Measurements from ENCODE around the gene CDC14A. TPM values are rescaled to one million over a fixed set of nuclear protein-coding genes. Genes with fewer than 3 reads are reported as not detected.

The CDC14A gene
- total RNA-seq, 1 experiment from 2014 or later: 11.1 TPM

DNA sequence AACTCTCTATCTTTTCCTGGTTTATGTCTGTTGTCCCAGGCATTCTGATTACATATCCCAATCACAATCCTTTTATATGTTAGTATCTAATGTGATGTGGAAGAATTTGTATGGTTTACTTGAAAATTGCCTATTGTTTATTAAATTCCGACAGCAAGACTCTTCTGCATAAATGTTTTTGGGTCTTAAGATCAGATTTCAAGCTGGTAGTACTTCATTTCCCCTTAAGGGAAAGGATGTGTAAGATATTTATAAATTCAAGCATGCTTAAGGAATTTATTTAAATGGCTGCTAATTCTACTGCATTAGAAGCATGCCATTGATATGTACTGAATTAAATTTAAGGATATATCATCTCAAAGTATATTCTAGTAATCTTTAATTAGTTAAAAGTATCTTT, 165.2 kb downstream of the CDC14A start:
- Mint-ChIP-seq H3K27ac (no peak overlapping the region), H3K27me3 (ENCODE audit: low read depth) (no peaks in the 10 kb centered on the region), H3K9me3 (no peaks in the 10 kb centered on the region), H3K4me3 (no peak overlapping the region), H3K4me1 (0 out of 2 replicates have a peak, but pooled peaks cover 2% of the 10 kb centered on the region), H3K36me3 (no peaks in the 10 kb centered on the region)
- ATAC-seq (no peak), DNase-seq (ENCODE audit: low spot score) (no peak)
- CTCF ChIA-PET: interaction anchor here (0.8 kb wide), 1 partner anchor 54 kb away, joined by 3 read pairs; no protein-coding TSS in a partner anchor
- no peak for TF ChIP-seq ZNF423 (CRISPR knock-in tag; IDR thresholded peaks at IDR 0.05)
- TF ChIP-seq GRHL2 (CRISPR knock-in tag; IDR thresholded peaks at IDR 0.05; ENCODE audit: insufficient replicate concordance, severe bottlenecking): no peak
- TF ChIP-seq, protein P1, sequence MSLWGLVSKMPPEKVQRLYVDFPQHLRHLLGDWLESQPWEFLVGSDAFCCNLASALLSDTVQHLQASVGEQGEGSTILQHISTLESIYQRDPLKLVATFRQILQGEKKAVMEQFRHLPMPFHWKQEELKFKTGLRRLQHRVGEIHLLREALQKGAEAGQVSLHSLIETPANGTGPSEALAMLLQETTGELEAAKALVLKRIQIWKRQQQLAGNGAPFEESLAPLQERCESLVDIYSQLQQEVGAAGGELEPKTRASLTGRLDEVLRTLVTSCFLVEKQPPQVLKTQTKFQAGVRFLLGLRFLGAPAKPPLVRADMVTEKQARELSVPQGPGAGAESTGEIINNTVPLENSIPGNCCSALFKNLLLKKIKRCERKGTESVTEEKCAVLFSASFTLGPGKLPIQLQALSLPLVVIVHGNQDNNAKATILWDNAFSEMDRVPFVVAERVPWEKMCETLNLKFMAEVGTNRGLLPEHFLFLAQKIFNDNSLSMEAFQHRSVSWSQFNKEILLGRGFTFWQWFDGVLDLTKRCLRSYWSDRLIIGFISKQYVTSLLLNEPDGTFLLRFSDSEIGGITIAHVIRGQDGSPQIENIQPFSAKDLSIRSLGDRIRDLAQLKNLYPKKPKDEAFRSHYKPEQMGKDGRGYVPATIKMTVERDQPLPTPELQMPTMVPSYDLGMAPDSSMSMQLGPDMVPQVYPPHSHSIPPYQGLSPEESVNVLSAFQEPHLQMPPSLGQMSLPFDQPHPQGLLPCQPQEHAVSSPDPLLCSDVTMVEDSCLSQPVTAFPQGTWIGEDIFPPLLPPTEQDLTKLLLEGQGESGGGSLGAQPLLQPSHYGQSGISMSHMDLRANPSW (CRISPR knock-in tag; conservative IDR thresholded peaks at IDR 0.05; ENCODE audit: low read depth): no peak
- TF ChIP-seq, protein P2, sequence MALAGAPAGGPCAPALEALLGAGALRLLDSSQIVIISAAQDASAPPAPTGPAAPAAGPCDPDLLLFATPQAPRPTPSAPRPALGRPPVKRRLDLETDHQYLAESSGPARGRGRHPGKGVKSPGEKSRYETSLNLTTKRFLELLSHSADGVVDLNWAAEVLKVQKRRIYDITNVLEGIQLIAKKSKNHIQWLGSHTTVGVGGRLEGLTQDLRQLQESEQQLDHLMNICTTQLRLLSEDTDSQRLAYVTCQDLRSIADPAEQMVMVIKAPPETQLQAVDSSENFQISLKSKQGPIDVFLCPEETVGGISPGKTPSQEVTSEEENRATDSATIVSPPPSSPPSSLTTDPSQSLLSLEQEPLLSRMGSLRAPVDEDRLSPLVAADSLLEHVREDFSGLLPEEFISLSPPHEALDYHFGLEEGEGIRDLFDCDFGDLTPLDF (CRISPR knock-in tag; IDR thresholded peaks at IDR 0.05): no peak
- TF ChIP-seq HMGA2 (CRISPR knock-in tag; IDR thresholded peaks at IDR 0.05): no peak
- no peak for TF ChIP-seq ZNF263 (CRISPR knock-in tag; IDR thresholded peaks at IDR 0.05; ENCODE audit: low read depth)
- no peak for TF ChIP-seq MYBL2 (CRISPR knock-in tag; IDR thresholded peaks at IDR 0.05)
- no peak for TF ChIP-seq FOXP4 (CRISPR knock-in tag; IDR thresholded peaks at IDR 0.05)
- no peak for TF ChIP-seq CREM (CRISPR knock-in tag; IDR thresholded peaks at IDR 0.05)
- TF ChIP-seq ZNF396 (CRISPR knock-in tag; IDR thresholded peaks at IDR 0.05; ENCODE audit: borderline replicate concordance): no peak
- TF ChIP-seq ZNF425 (CRISPR knock-in tag; conservative IDR thresholded peaks at IDR 0.05): no peak
- TF ChIP-seq ZNF138 (CRISPR knock-in tag; conservative IDR thresholded peaks at IDR 0.05): no peak
- TF ChIP-seq ZNF671 (CRISPR knock-in tag; IDR thresholded peaks at IDR 0.05): no peak
- no peak for TF ChIP-seq TEAD1 (CRISPR knock-in tag; IDR thresholded peaks at IDR 0.05)
- TF ChIP-seq, protein P3, sequence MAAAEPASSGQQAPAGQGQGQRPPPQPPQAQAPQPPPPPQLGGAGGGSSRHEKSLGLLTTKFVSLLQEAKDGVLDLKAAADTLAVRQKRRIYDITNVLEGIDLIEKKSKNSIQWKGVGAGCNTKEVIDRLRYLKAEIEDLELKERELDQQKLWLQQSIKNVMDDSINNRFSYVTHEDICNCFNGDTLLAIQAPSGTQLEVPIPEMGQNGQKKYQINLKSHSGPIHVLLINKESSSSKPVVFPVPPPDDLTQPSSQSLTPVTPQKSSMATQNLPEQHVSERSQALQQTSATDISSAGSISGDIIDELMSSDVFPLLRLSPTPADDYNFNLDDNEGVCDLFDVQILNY (CRISPR knock-in tag; IDR thresholded peaks at IDR 0.05): no peak
- POLR2A ChIA-PET: no interaction called here

GRCh38 chr1:100518023-100518422, 165.7 kb downstream of the CDC14A start:
- no peak overlapping the region; the same call in 1 of the 2 replicates for H3K27ac Mint-ChIP-seq
- H3K9me3 Mint-ChIP-seq: no peaks in the 10 kb centered on the region
- no peaks in the 10 kb centered on the region for H3K27me3 Mint-ChIP-seq (ENCODE audit: low read depth)
- POLR2A ChIA-PET: no interaction called here
- no peak for DNase-seq (ENCODE audit: low spot score)
- H3K36me3 Mint-ChIP-seq: no peaks in the 10 kb centered on the region
- no peak overlapping the region for H3K4me3 Mint-ChIP-seq
- CTCF ChIA-PET: interaction anchor here (0.8 kb wide), 1 partner anchor 54 kb away, joined by 3 read pairs; no protein-coding TSS in a partner anchor
- 0 out of 2 replicates have a peak, but pooled peaks cover 2% of the 10 kb centered on the region for H3K4me1 Mint-ChIP-seq
- ATAC-seq: no peak
- TF ChIP-seq IRF1 (CRISPR knock-in tag; IDR thresholded peaks at IDR 0.05) (no peak), ZNF396 (CRISPR knock-in tag; IDR thresholded peaks at IDR 0.05; ENCODE audit: borderline replicate concordance) (no peak), SOX15 (CRISPR knock-in tag; IDR thresholded peaks at IDR 0.05) (no peak), ZNF423 (CRISPR knock-in tag; IDR thresholded peaks at IDR 0.05) (no peak), ZNF317 (CRISPR knock-in tag; IDR thresholded peaks at IDR 0.05; ENCODE audit: borderline replicate concordance, low read depth) (no peak), GRHL2 (CRISPR knock-in tag; IDR thresholded peaks at IDR 0.05; ENCODE audit: insufficient replicate concordance, severe bottlenecking) (no peak), FOXK1 (CRISPR knock-in tag; IDR thresholded peaks at IDR 0.05) (no peak)
- TF ChIP-seq, protein P1 (CRISPR knock-in tag; conservative IDR thresholded peaks at IDR 0.05; ENCODE audit: low read depth): no peak
- TF ChIP-seq, protein P4, sequence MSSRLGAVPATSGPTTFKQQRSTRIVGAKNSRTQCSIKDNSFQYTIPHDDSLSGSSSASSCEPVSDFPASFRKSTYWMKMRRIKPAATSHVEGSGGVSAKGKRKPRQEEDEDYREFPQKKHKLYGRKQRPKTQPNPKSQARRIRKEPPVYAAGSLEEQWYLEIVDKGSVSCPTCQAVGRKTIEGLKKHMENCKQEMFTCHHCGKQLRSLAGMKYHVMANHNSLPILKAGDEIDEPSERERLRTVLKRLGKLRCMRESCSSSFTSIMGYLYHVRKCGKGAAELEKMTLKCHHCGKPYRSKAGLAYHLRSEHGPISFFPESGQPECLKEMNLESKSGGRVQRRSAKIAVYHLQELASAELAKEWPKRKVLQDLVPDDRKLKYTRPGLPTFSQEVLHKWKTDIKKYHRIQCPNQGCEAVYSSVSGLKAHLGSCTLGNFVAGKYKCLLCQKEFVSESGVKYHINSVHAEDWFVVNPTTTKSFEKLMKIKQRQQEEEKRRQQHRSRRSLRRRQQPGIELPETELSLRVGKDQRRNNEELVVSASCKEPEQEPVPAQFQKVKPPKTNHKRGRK (CRISPR knock-in tag; IDR thresholded peaks at IDR 0.05; ENCODE audit: borderline replicate concordance): no peak
